ENCODE results near the gene ID1.
A peak's percentile ranks its signal among the peaks of the same experiment; 100 is the strongest.
"Not testable (repeated sequence)": the region's sequence is repeated elsewhere in the genome, so short reads cannot be mapped to it uniquely, and the experiment has no call there.

Gene ID1

GRCh38 chr20:31630187-31630790 lies 25.2 kb downstream of the ID1 start:
- H3K36me3 ChIP-seq (ENCODE audit: control insufficient read depth, insufficient read depth, low read length): no peaks in the 10 kb centered on the region
- H3K4me1 ChIP-seq (ENCODE audit: control insufficient read depth, insufficient read depth, low read length): no peaks in the 10 kb centered on the region
- no peak overlapping the region for H3K4me3 ChIP-seq (ENCODE audit: low read depth, low read length)
- no peaks in the 10 kb centered on the region for H3K27me3 ChIP-seq (ENCODE audit: control insufficient read depth, insufficient read depth, low read length)
- no peak overlapping the region for H3K9ac ChIP-seq (ENCODE audit: low read depth, low read length)
- H3K9me3 ChIP-seq (ENCODE audit: control insufficient read depth, insufficient read depth, low read length): no peaks in the 10 kb centered on the region

GRCh38 chr20:31632548-31633338 lies 27.7 kb downstream of the ID1 start:
- H3K9me3 ChIP-seq (ENCODE audit: control insufficient read depth, insufficient read depth, low read length): no peaks in the 10 kb centered on the region
- H3K36me3 ChIP-seq (ENCODE audit: control insufficient read depth, insufficient read depth, low read length): no peaks in the 10 kb centered on the region
- H3K27me3 ChIP-seq (ENCODE audit: control insufficient read depth, insufficient read depth, low read length): no peaks in the 10 kb centered on the region
- no peak overlapping the region for H3K4me3 ChIP-seq (ENCODE audit: low read depth, low read length)
- H3K4me1 ChIP-seq (ENCODE audit: control insufficient read depth, insufficient read depth, low read length): no peaks in the 10 kb centered on the region
- no peak overlapping the region for H3K9ac ChIP-seq (ENCODE audit: low read depth, low read length)

- H3K27me3 ChIP-seq (ENCODE audit: control insufficient read depth, insufficient read depth, low read length): no peaks in the 10 kb centered on the region
- no peak overlapping the region for H3K9ac ChIP-seq (ENCODE audit: low read depth, low read length)
Measured at GRCh38 chr20:31633339-31633914, 28.3 kb downstream of the ID1 start.

GRCh38 chr20:31637660-31638059 lies 32.6 kb downstream of the ID1 start, which contains the start of gene COX4I2:
Gene COX4I2, plus strand, starts transcription at chr20:31637912. Its CDS starts 1,106 bp downstream, at chr20:31639018.
- Histone ChIP-seq H3K9ac (ENCODE audit: low read depth, low read length) (no peak within 1 kb of the TSS), H3K27me3 (ENCODE audit: control insufficient read depth, insufficient read depth, low read length) (peaks cover 3% of the 10 kb centered on the region)

More at GRCh38 chr20:31633339-31633914, 28.3 kb downstream of the ID1 start:
- Histone ChIP-seq H3K4me3 (ENCODE audit: low read depth, low read length) (no peak overlapping the region), H3K36me3 (ENCODE audit: control insufficient read depth, insufficient read depth, low read length) (no peaks in the 10 kb centered on the region), H3K9me3 (ENCODE audit: control insufficient read depth, insufficient read depth, low read length) (no peaks in the 10 kb centered on the region), H3K4me1 (ENCODE audit: control insufficient read depth, insufficient read depth, low read length) (no peaks in the 10 kb centered on the region)

GRCh38 chr20:31638317-31638716 lies 33.2 kb downstream of the ID1 start:
- H3K4me1 ChIP-seq (ENCODE audit: control insufficient read depth, insufficient read depth, low read length): no peaks in the 10 kb centered on the region
- H3K9ac ChIP-seq (ENCODE audit: low read depth, low read length): no peak overlapping the region
- H3K9me3 ChIP-seq (ENCODE audit: control insufficient read depth, insufficient read depth, low read length): no peaks in the 10 kb centered on the region
- no peak overlapping the region for H3K4me3 ChIP-seq (ENCODE audit: low read depth, low read length)
- H3K36me3 ChIP-seq (ENCODE audit: control insufficient read depth, insufficient read depth, low read length): no peaks in the 10 kb centered on the region
- H3K27me3 ChIP-seq (ENCODE audit: control insufficient read depth, insufficient read depth, low read length): peaks cover 3% of the 10 kb centered on the region

More at GRCh38 chr20:31637660-31638059, 32.6 kb downstream of the ID1 start, which contains the start of gene COX4I2:
- H3K4me3 ChIP-seq (ENCODE audit: low read depth, low read length): peak within 1 kb of the TSS; percentile 37
- H3K4me1 ChIP-seq (ENCODE audit: control insufficient read depth, insufficient read depth, low read length): no peaks in the 10 kb centered on the region
- no peaks in the 10 kb centered on the region for H3K9me3 ChIP-seq (ENCODE audit: control insufficient read depth, insufficient read depth, low read length)
- H3K36me3 ChIP-seq (ENCODE audit: control insufficient read depth, insufficient read depth, low read length): no peaks in the 10 kb centered on the region

- Histone ChIP-seq H3K27me3 (ENCODE audit: control insufficient read depth, insufficient read depth, low read length) (peaks cover 3% of the 10 kb centered on the region), H3K4me3 (ENCODE audit: low read depth, low read length) (no peak overlapping the region), H3K9me3 (ENCODE audit: control insufficient read depth, insufficient read depth, low read length) (no peaks in the 10 kb centered on the region), H3K36me3 (ENCODE audit: control insufficient read depth, insufficient read depth, low read length) (no peaks in the 10 kb centered on the region), H3K4me1 (ENCODE audit: control insufficient read depth, insufficient read depth, low read length) (no peaks in the 10 kb centered on the region), H3K9ac (ENCODE audit: low read depth, low read length) (no peak overlapping the region)
Measured at GRCh38 chr20:31638816-31639215, 33.7 kb downstream of the ID1 start.

GRCh38 chr20:31640259-31640658 lies 35.2 kb downstream of the ID1 start:
- H3K9ac ChIP-seq (ENCODE audit: low read depth, low read length): no peak overlapping the region
- no peaks in the 10 kb centered on the region for H3K36me3 ChIP-seq (ENCODE audit: control insufficient read depth, insufficient read depth, low read length)
- no peaks in the 10 kb centered on the region for H3K4me1 ChIP-seq (ENCODE audit: control insufficient read depth, insufficient read depth, low read length)
- H3K27me3 ChIP-seq (ENCODE audit: control insufficient read depth, insufficient read depth, low read length): peaks cover 3% of the 10 kb centered on the region
- no peaks in the 10 kb centered on the region for H3K9me3 ChIP-seq (ENCODE audit: control insufficient read depth, insufficient read depth, low read length)
- H3K4me3 ChIP-seq (ENCODE audit: low read depth, low read length): no peak overlapping the region

GRCh38 chr20:31641391-31641790 lies 36.3 kb downstream of the ID1 start:
- H3K4me3 ChIP-seq (ENCODE audit: low read depth, low read length): no peak overlapping the region
- peaks cover 3% of the 10 kb centered on the region for H3K27me3 ChIP-seq (ENCODE audit: control insufficient read depth, insufficient read depth, low read length)
- no peaks in the 10 kb centered on the region for H3K4me1 ChIP-seq (ENCODE audit: control insufficient read depth, insufficient read depth, low read length)
- H3K9me3 ChIP-seq (ENCODE audit: control insufficient read depth, insufficient read depth, low read length): no peaks in the 10 kb centered on the region
- no peak overlapping the region for H3K9ac ChIP-seq (ENCODE audit: low read depth, low read length)
- H3K36me3 ChIP-seq (ENCODE audit: control insufficient read depth, insufficient read depth, low read length): no peaks in the 10 kb centered on the region

GRCh38 chr20:31642837-31643236 lies 37.7 kb downstream of the ID1 start:
- H3K4me3 ChIP-seq (ENCODE audit: low read depth, low read length): no peak overlapping the region
- H3K9ac ChIP-seq (ENCODE audit: low read depth, low read length): no peak overlapping the region
- H3K36me3 ChIP-seq (ENCODE audit: control insufficient read depth, insufficient read depth, low read length): no peaks in the 10 kb centered on the region
- no peaks in the 10 kb centered on the region for H3K4me1 ChIP-seq (ENCODE audit: control insufficient read depth, insufficient read depth, low read length)
- H3K9me3 ChIP-seq (ENCODE audit: control insufficient read depth, insufficient read depth, low read length): no peaks in the 10 kb centered on the region
- peaks cover 3% of the 10 kb centered on the region for H3K27me3 ChIP-seq (ENCODE audit: control insufficient read depth, insufficient read depth, low read length)

- H3K9ac ChIP-seq (ENCODE audit: low read depth, low read length): no peak overlapping the region
- no peaks in the 10 kb centered on the region for H3K4me1 ChIP-seq (ENCODE audit: control insufficient read depth, insufficient read depth, low read length)
- peaks cover 3% of the 10 kb centered on the region for H3K27me3 ChIP-seq (ENCODE audit: control insufficient read depth, insufficient read depth, low read length)
- no peaks in the 10 kb centered on the region for H3K9me3 ChIP-seq (ENCODE audit: control insufficient read depth, insufficient read depth, low read length)
- H3K4me3 ChIP-seq (ENCODE audit: low read depth, low read length): no peak overlapping the region
- no peaks in the 10 kb centered on the region for H3K36me3 ChIP-seq (ENCODE audit: control insufficient read depth, insufficient read depth, low read length)
Measured at GRCh38 chr20:31643522-31643921, 38.4 kb downstream of the ID1 start.

GRCh38 chr20:31644701-31645100 lies 39.6 kb downstream of the ID1 start:
- Histone ChIP-seq H3K9ac (ENCODE audit: low read depth, low read length) (no peak overlapping the region), H3K4me3 (ENCODE audit: low read depth, low read length) (no peak overlapping the region), H3K27me3 (ENCODE audit: control insufficient read depth, insufficient read depth, low read length) (no peaks in the 10 kb centered on the region), H3K4me1 (ENCODE audit: control insufficient read depth, insufficient read depth, low read length) (no peaks in the 10 kb centered on the region), H3K9me3 (ENCODE audit: control insufficient read depth, insufficient read depth, low read length) (no peaks in the 10 kb centered on the region), H3K36me3 (ENCODE audit: control insufficient read depth, insufficient read depth, low read length) (no peaks in the 10 kb centered on the region)

- not testable (repeated sequence) for H3K9ac ChIP-seq (ENCODE audit: low read depth, low read length); H3K27me3 ChIP-seq (ENCODE audit: control insufficient read depth, insufficient read depth, low read length); H3K9me3 ChIP-seq (ENCODE audit: control insufficient read depth, insufficient read depth, low read length); H3K36me3 ChIP-seq (ENCODE audit: control insufficient read depth, insufficient read depth, low read length); H3K4me1 ChIP-seq (ENCODE audit: control insufficient read depth, insufficient read depth, low read length); H3K4me3 ChIP-seq (ENCODE audit: low read depth, low read length)
Measured at GRCh38 chr20:31648104-31648503, 43.0 kb downstream of the ID1 start.
